SW 1271 (cell line): ENCODE results near the gene ADAMTS14.

ENCODE experiments used
- DNase-seq, 2 experiments: peaks; one replicate each; lab custom pipeline; 2025; lab: John Stamatoyannopoulos, UW

Gene ADAMTS14

DNA sequence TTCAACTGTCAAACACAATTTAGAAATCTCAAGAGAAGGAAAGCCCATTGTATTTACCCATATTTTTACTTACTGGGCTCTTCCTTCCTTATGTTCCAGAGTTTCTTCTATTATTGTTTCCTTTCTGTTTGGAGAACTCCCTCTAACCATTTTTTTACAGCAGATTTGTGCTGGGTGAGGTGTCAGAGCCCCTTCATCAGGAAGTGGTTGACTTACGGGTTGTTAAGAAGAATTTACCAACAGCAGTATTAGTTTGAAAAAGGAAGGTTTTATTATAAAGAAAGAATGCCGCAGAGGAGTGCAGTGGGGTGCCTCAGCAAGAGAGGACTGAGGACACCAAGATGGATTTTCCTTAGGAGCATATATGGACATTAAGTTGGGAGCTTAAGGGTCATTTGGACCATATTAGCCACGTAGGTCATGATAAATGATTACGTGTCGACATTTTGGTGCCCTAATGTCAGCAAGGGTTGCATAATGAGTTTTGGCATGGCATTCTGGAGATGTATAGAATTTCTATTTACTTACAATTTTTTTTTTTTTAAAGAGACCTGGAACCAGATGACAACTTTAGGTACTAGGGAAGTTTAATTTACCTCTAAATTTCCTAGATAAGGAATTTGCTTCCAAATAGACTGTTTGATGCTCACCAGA lies 119.2 kb downstream of the ADAMTS14 start:
- DNase-seq: no peak

DNA sequence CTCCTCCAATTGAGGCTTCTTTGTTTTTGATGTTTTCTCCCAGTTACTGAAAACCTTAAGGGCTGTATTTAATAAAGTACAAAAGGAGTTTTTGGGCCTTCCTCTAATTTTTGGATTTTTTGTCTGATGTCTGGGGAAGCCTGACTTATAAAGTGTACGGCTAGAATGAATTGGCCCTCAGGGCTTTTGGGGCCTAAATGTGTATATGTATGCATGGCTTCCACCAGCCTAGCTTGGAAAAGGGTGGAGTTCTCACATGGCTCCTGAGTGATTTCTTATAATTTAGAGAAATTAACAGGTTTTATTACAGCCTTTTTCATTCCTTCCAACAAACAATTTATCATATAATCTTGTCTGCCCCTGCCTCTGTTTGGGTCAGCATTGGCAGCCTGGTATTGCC lies 123.3 kb downstream of the ADAMTS14 start:
- DNase-seq: no peak

DNA sequence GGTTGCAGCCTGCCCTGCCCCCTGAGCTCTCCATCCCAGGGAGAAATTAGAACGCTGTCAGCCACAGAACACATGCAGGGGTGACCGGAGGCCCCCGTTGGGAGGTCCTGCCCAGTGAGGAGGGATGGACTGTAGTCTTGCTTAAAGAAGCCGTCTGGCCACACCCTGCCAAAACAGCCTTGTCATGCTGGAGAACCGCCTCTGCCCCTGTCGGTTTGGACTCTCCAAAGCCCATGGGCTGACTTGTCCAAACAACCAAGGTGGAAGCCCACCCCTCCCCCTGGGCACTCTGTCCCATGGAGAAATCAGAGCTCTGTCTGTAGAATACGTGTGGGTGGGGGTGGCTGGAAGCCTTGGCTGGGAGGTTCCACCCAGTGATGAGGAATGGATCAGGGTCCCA lies 125.5 kb downstream of the ADAMTS14 start:
- DNase-seq: no peak

DNA sequence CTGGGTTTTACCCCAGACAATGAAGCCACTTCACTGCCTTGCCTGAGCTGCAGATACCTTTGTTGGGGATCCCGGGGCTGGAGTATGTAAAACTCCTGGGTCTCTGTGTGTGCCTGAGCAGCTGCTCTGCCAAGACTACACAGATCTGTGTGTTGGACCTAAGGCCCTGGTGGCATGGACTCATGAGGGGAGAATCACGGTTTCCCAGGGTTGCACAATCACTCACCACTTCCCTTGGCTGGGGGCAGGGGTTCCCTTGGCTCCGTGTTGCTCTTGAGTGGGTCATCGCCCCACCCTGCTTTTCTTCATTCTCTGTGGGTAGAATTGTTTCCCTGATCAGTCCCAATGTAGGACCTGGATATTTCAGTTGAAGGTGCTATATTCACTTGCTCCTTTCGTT lies 126.8 kb downstream of the ADAMTS14 start:
- DNase-seq: no peak

DNA sequence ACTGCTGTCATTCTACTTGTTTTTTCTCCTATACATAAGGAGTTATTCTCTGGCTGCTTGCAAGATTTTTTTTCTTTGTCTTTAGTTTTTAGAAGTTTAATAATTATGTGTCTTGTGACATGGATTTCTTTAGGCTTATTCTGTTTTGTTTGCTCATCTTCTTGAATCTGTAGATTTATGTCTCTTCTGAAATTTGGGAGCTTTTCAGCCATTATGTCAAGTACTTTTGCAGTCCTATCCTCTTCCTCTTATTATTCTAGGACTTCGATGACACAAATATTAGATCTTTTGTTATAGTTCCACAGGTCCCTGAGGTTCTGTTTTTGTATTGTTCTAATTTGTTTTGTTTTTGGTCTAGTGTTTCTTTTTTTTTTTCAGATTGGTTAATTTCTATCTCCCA lies 129.5 kb downstream of the ADAMTS14 start:
- DNase-seq: no peak

DNA sequence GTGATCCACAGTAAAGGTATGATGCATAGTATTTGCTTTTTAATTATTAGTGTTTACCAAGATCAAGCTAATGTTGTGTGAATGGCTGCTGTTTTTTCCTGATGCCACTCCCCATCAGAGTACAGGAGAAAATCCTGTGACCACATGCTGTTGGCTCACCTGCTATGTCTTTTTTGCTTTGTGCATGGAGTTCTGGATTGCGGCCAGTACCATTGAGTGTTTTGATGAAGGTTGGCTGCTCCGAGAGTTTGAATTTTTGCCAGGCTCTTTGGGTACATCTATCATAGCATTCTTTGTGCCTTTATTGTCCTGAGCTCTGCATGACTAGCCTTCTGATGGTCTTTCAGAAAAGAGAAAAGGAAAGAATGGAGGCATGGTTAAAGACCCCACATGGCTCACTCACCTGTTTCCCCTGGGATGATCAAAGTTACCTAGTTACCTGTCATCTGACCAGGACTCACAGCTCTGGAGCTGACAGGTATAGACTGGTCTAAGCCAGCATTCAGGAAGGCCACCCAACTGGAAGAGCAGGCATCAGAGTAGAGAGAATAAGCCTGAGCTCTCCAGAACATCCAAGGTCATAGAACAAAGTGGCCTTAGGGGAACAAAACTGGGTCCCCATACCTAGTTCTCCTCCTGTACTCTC lies 131.6 kb downstream of the ADAMTS14 start:
- no peak for DNase-seq

DNA sequence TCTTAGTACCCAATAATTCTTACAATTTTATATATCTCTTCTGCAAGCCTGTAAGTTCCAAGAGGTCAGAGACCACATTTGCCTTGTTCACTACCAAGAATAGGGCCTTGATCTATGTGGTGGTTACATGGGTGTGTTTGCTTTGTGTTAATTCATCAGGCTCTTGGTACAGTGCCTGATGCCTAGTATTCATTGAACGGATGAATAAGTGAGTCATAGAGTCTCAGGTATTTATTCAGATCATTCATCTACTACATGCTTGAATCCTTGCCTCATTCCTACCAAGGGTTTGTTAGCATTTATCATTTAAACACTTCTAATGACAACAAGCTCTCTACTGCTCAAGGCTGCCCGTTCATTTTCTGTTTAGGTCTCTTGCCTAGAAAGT lies 132.1 kb downstream of the ADAMTS14 start:
- DNase-seq: no peak

DNA sequence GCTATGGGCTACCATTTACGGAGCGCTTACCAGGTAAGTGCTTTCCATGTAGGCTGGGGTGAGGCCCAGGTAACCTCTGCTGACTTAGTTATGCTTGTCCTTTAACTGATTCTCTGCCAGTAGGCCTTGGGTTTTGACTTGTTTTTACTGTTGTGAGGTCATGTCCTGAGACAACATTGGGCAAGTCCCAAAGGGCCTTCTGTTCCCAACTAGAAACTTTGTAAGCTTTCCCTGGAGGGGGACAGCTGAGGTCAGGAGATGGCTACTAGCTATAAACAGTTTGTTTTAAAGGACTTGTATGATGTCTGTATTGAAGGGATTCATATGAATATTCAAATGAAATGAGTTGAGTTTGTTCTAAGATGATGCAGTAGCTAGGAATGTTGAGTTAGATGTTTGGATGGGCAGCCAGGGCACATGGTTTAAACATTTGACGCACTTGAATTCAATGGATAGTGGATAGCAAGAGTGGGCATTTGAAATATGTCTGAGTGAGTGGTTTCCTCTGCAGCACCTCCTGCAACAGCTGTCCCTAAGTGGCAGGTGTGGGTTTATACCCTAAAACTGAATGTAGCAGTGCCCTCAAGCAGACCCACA lies 133.4 kb downstream of the ADAMTS14 start:
- DNase-seq: no peak

DNA sequence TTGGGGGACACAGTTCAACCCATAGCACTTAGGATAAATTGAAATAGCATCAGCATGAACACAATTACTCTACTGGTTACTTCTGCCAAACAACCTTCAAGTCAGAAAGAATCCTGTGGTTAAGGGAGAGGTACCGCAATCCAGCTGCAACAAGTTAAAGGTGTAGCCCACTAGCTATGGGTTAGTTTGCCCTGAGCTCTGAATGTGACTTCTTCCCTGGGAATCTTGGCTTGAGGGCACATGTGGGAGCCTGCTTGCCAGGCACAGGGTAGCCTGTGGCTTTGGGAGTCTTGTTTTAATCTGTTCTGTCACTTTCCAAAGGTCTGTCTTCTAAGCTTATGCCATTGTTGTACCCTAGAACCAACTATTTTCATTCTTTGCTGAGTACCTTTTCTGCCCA lies 134.5 kb downstream of the ADAMTS14 start:
- DNase-seq: no peak

DNA sequence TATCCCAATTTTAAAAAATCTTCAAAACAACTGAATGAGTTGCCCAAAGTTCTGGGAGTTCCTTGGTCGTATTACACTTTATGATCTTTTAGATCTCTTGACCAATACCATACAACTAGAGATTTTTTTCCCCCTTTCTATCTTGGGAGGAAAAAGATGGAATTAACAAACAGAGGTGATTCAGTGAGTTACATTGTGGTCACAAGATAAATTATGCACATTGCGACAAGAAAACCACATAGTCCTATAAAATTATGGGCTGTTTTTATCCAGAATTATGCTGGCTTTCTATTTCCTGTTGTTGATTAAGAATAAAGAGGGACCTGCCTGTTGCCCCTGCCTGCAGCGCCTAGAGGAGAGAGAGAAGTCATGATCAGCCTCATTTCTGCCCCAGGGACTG lies 135.2 kb downstream of the ADAMTS14 start:
- DNase-seq: no peak

DNA sequence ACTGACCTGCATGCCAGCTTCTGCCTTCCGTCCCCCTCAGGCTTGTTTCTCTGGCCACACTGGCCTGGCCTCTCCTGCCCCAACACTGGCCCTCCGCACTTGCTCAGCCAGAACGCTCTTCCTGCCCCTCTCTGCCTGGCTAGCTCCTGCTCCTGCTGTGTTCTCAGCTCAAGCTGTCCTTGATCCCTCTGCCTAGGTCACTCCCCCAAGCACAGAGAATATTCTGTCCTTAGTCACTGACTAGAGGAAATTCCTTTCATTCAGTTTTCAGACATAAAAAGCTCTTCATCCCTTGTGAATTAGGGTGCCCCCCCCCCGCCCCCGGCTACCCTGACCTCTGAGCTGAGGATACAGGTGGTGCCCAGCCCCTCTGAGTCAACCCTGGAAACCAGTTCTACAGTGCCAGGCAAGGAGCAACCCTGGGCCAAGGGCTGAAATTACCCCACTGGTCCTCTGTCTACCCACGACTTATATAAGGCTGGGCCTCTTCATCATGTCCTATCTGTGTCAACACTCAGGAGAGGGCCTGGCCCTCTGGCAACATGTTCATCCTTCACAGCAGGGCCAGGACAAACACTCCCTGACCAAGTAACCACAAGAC lies 136.8 kb downstream of the ADAMTS14 start:
- no peak for DNase-seq

DNA sequence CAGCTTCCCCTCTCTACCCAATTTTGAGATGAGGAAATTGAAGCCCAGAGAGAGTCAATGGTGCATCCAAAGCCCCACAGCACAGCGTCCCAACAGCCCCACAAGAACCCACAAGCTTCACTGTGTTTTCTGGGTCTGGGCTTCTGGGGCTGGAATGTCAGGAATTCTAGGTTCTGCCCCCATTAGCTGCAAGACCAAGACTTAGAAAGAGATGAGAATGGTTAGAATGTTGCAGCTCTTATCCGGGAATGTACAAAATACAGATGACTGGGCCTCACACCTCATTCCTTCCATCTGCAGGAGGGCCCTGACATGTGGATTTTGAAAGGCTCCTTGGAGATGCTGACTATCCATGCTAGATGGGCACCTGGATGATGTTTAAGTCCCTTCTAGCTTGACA lies 137.4 kb downstream of the ADAMTS14 start:
- DNase-seq: no peak

DNA sequence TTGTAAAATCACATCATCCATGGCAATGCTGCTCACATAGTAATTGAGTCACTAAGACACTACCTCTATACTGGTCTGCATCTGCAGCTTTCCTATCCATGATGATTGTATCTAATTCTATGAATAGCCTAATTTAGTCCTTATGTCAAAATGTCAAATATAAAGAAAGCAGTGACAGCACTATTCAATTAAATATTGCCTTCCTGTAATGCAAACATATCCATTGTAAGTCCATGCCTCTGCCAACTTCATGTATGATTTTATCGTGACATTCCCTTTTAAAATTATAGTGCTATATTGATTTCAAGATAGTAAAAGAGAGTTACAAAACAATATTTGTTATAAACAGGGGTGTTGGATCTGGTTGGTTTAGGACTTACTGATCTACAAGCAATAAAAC lies 138.7 kb downstream of the ADAMTS14 start:
- no peak for DNase-seq

DNA sequence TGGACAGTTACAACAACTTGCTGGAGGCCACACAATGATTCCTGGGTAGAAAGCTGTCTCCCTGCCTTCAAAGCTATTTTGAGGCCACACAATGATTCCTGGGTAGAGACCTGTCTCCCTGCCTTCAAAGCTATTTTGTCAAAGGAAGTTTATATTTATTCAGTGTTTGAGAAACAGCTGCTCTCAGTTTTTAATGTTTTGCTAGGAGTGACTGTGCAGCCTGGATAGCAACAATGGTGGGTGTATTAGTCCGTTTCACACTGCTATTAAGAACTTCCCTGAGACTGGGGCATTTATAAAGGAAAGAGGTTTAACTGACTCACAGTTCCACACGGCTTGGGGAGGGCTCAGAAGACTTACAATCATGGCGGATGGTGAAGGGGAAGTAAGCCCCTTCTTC lies 139.6 kb downstream of the ADAMTS14 start:
- DNase-seq: no peak
